Liver (tissue), 3 donors: ENCODE data around the gene SLC16A11.

Experiments
- CTCF ChIP-seq: fragments of 150-350 bp; IDR thresholded peaks from 2 replicates; pipeline ENCODE4 v1.5.1; 2017; ENCODE audit warnings: improper control_type of control experiment, low read depth, low read length; ENCODE audit not compliant: missing input control
- RAD21 ChIP-seq, 2 donors: IDR thresholded peaks; 2 replicates each; pipeline ENCODE4 v1.6.1; 2016; ENCODE audit warnings: antibody characterized with exemption in 2 of 2, mild to moderate bottlenecking in 2 of 2
- YY1 ChIP-seq: IDR thresholded peaks from 2 replicates; pipeline ENCODE4 v1.6.1; 2016; ENCODE audit warnings: antibody characterized with exemption, mild to moderate bottlenecking
- ZBTB33 ChIP-seq: IDR thresholded peaks from 2 replicates; pipeline ENCODE4 v1.6.1; 2016; ENCODE audit warnings: antibody characterized with exemption
- donor health status: healthy.
- donor health status: healthy.

- TF ChIP-seq RAD21 (IDR thresholded peaks at IDR 0.05) (no peak), CTCF (no peak), ZBTB33 (no peak), YY1 (no peak)
Observed at GRCh38 chr17:7068268-7068667, 24.4 kb upstream of the SLC16A11 start.
